Esophagus squamous epithelium (tissue), 5 donors: ENCODE measurements around the gene PRTG. TPM values are rescaled to one million over a fixed set of nuclear protein-coding genes. Genes with fewer than 3 reads are reported as not detected.

Experiments used
- DNase-seq: peaks from one replicate; lab custom pipeline; 2025; lab: John Stamatoyannopoulos, UW
- H3K27ac ChIP-seq, 4 donors: fragments of 200-600 bp; sonication (generic); one replicate each; pipeline ENCODE4 v1.5.1; 2016 to 2019; ENCODE audit warnings: mild to moderate bottlenecking in 1 of 4
- H3K27me3 ChIP-seq, 4 donors: fragments of 200-600 bp; sonication (generic); 1 replicate in 3 of 4; 2 replicates in 1 of 4; pipeline versions ENCODE4 v1.5.1 to v1.6.0; 2017 to 2021; ENCODE audit warnings: antibody characterized with exemption in 1 of 4
- H3K36me3 ChIP-seq, 3 donors: fragments of 200-600 bp; sonication (generic); one replicate each; pipeline ENCODE4 v1.5.1; 2016 to 2019
- H3K4me1 ChIP-seq, 3 donors: fragments of 200-600 bp; sonication (generic); one replicate each; pipeline ENCODE4 v1.5.1; 2017 to 2019
- H3K4me3 ChIP-seq, 4 donors: fragments of 200-600 bp; sonication (generic); 1 replicate in 3 of 4; 2 replicates in 1 of 4; pipeline ENCODE4 v1.5.1; 2016 to 2019; ENCODE audit warnings: mild to moderate bottlenecking in 2 of 4, moderate library complexity in 1 of 4
- H3K9me3 ChIP-seq, 3 donors: fragments of 200-600 bp; sonication (generic); one replicate each; pipeline ENCODE4 v1.5.1; 2016 to 2019
- POLR2A ChIP-seq, 4 donors: fragments of 450-650 bp; IDR thresholded peaks; one replicate each; pipeline ENCODE4 v1.6.1; 2017; ENCODE audit warnings: antibody characterized with exemption in 4 of 4, mild to moderate bottlenecking in 4 of 4, moderate library complexity in 3 of 4
- WGBS, 2 donors: methylation state at CpG; one replicate each; pipeline ENCODE4 v1.1.5; 2018; 5-methylcytosine and 5-hydroxymethylcytosine counted together
- intact Hi-C: fragments of 100-400 bp; cut with DNase I; formaldehyde crosslinking; loops from one replicate; pipeline ENCODE4 v1.15.0; 2022
- total RNA-seq, 4 donors: library from RNA; depleted of rRNA; stranded (reverse); fragments of >200 nt; gene quantifications; one replicate each; pipeline ENCODE4 v1.1.0, GENCODE V29; 2016
- TF ChIP-seq, protein P1 (sequence below), 6 experiments: fragments of 450-650 bp in 4 of 6; fragments of 200-600 bp in 2 of 6; sonication (generic) in 2 of 6; IDR thresholded peaks; one replicate each; pipeline ENCODE4 v1.5.1; 2016 to 2019; ENCODE audit warnings: antibody characterized with exemption in 6 of 6, mild to moderate bottlenecking in 4 of 6, moderate library complexity in 4 of 6
- donor health status: DM: yes; HTN: yes; CAD: no.

PRTG gene
- total RNA-seq, 4 donors from 2014 or later, result 0.04 to 1.3 (median 0.15) TPM

DNA sequence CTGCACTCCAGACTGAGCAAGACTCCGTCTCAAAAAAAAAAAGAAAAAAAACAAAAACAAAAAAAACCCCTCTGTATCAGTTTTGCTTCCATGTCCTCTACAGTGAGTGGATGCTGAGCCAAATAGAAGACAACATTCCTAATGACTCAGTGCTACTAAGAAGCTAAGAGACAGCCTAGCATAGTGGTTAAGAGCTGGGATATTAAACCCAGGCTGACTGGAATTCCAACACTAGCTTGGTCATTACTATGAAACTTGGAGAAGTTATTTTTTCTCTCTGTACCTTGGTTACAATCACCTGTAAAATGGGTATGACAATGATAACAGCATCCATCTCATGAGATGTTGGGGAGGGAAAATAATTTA is 93.9 kb downstream of the PRTG start:
- no peak overlapping the region for H3K4me3 ChIP-seq
- TF ChIP-seq, protein P1, sequence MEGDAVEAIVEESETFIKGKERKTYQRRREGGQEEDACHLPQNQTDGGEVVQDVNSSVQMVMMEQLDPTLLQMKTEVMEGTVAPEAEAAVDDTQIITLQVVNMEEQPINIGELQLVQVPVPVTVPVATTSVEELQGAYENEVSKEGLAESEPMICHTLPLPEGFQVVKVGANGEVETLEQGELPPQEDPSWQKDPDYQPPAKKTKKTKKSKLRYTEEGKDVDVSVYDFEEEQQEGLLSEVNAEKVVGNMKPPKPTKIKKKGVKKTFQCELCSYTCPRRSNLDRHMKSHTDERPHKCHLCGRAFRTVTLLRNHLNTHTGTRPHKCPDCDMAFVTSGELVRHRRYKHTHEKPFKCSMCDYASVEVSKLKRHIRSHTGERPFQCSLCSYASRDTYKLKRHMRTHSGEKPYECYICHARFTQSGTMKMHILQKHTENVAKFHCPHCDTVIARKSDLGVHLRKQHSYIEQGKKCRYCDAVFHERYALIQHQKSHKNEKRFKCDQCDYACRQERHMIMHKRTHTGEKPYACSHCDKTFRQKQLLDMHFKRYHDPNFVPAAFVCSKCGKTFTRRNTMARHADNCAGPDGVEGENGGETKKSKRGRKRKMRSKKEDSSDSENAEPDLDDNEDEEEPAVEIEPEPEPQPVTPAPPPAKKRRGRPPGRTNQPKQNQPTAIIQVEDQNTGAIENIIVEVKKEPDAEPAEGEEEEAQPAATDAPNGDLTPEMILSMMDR (IDR thresholded peaks at IDR 0.05), result no peak
- no peak for TF ChIP-seq POLR2A (IDR thresholded peaks at IDR 0.05)
- no peaks in the 10 kb centered on the region for H3K36me3 ChIP-seq
- DNase-seq, result no peak
- intact Hi-C loops, result loop anchor here (10.0 kb wide), 1 partner anchor 124 kb away; no protein-coding TSS in a partner anchor
- no peaks in the 10 kb centered on the region for H3K27me3 ChIP-seq
- no peaks in the 10 kb centered on the region for H3K4me1 ChIP-seq
- no peak overlapping the region for H3K27ac ChIP-seq
- no peaks in the 10 kb centered on the region for H3K9me3 ChIP-seq
- WGBS, 2 donors, result 89% methylated on average over 1 of the region's 1 CpG; no CpG with 5 or more reads in 1 of the 2 donors

DNA sequence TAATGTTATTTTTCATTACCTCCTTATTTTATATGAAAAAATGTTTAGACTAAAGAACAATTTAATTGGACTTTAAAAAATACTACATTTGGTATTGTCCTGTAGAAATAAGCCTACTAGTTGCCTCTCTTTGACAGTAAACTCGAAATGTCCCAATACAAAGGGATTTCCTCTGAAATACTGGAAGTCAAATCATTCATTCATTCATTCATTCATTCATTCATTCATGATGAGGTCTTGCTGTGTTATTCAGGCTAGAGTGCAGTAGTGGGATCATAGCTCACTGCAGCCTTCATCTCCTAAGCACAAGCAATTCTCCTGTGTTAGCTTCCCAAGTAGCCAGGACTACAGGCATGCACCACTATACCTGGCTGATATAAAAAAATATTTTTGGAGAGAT is 104.2 kb downstream of the PRTG start:
- no peak overlapping the region for H3K4me3 ChIP-seq
- 76 to 80% methylated on average over 1 of the region's 1 CpG for WGBS, 2 donors
- peaks cover 0 to 4% (median 0%) of the 10 kb centered on the region in 3 donors for H3K36me3 ChIP-seq
- DNase-seq, result no peak
- no peak overlapping the region for H3K27ac ChIP-seq
- no peak for TF ChIP-seq POLR2A (IDR thresholded peaks at IDR 0.05)
- TF ChIP-seq, protein P1 (IDR thresholded peaks at IDR 0.05), result no peak
- no peaks in the 10 kb centered on the region for H3K9me3 ChIP-seq
- H3K4me1 ChIP-seq, result no peaks in the 10 kb centered on the region
- no peaks in the 10 kb centered on the region for H3K27me3 ChIP-seq
- intact Hi-C loops, result no loop called here

DNA sequence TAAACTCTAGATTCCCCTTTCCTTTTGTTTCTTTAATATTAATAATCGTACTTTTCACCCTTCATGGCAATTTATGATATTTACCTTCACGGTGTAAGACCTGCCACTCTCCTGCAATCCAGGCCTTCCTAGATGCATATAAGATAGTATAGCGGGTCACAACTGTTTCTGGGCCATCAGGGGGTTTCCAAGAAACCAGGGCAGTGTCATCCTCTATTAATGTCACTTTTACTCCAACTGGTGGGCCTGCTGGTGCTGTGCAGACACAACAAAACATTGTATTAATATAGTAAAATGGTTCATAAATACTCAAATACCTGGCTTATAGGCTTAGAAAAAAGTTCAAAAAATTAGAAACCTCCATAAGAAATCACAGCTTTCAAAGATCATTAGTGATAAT is 105.9 kb downstream of the PRTG start:
- intact Hi-C loops, result no loop called here

DNA sequence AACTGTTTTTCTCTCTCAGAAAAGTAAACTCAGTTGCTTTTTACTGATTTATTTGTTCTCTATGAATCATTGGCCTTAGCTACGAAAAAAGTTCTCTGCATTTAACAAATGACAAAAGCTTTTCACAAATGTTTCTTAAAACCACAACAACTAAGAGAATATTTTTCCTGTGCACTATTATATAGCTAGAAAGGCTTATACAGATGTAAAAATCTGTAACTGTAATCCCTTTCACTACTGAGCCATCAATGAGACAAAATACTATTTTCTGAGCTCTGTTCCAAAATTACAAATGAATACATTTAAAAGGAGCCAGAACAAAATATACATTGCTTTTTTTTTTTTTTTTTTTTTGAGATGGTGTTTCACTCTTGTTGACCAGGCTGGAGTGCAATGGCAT is 109.2 kb downstream of the PRTG start:
- no peak overlapping the region for H3K27ac ChIP-seq
- intact Hi-C loops, result no loop called here
- 47 to 69% methylated on average over 1 of the region's 1 CpG for WGBS, 2 donors
- DNase-seq, result no peak
- no peak for TF ChIP-seq POLR2A (IDR thresholded peaks at IDR 0.05)
- TF ChIP-seq, protein P1 (IDR thresholded peaks at IDR 0.05), result no peak
- no peaks in the 10 kb centered on the region for H3K27me3 ChIP-seq
- no peaks in the 10 kb centered on the region for H3K4me1 ChIP-seq
- no peaks in the 10 kb centered on the region for H3K9me3 ChIP-seq
- H3K36me3 ChIP-seq, result no peaks in the 10 kb centered on the region
- no peak overlapping the region for H3K4me3 ChIP-seq

More for the DNA sequence above, 105.9 kb downstream of the PRTG start:
- Histone ChIP-seq H3K4me3 (no peak overlapping the region), H3K4me1 (no peaks in the 10 kb centered on the region), H3K27ac (no peak overlapping the region), H3K27me3 (no peaks in the 10 kb centered on the region), H3K9me3 (no peaks in the 10 kb centered on the region), H3K36me3 (peaks cover 0 to 4% (median 0%) of the 10 kb centered on the region in 3 donors)
- WGBS, 2 donors, result 86 to 89% methylated on average over 3 of the region's 3 CpGs
- DNase-seq, result no peak
- no peak for TF ChIP-seq POLR2A (IDR thresholded peaks at IDR 0.05)
- TF ChIP-seq, protein P1 (IDR thresholded peaks at IDR 0.05), result no peak

DNA sequence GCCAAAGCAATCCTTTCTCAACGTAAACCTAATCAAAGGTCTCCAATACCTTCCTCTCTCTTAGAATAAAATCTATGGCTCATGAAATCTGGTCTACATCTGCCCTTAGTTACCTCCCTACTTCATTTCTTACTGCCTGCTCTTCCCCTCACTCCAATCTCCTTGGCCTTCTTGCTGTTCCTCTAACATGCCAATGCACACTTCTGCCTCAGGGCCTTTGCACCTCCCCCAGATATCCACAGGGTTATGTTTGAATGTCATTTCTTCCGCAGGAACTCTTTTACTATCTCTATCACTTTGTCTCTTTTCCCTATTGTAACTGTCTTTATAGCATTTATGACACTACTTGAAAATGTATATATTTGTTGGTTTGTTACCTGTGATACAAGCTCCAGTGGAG is 110.5 kb downstream of the PRTG start:
- WGBS, 2 donors, result 87 to 92% methylated on average over 2 of the region's 2 CpGs
- no peak overlapping the region for H3K27ac ChIP-seq
- DNase-seq, result no peak
- H3K36me3 ChIP-seq, result no peaks in the 10 kb centered on the region
- no peak overlapping the region for H3K4me3 ChIP-seq
- intact Hi-C loops, result no loop called here
- H3K9me3 ChIP-seq, result no peaks in the 10 kb centered on the region
- peaks cover 0 to 5% (median 4%) of the 10 kb centered on the region in 3 donors for H3K4me1 ChIP-seq
- TF ChIP-seq, protein P1 (IDR thresholded peaks at IDR 0.05), result no peak
- TF ChIP-seq POLR2A (IDR thresholded peaks at IDR 0.05), result no peak
- no peaks in the 10 kb centered on the region for H3K27me3 ChIP-seq
